Activated T-helper 1 cell treated with Interleukin-2 at 50 U/mL for 16 hours (primary cell): Measurements from ENCODE around the gene EML6.

Experiments used
- DNase-seq: peaks from one replicate; pipeline ENCODE4 v3.0.0-alpha.2; 2020; ENCODE audit warnings: low read depth

Gene EML6

GRCh38 chr2:54999182-54999581 is 275.7 kb downstream of the EML6 start:
- DNase-seq: no peak

- DNase-seq: no peak
Observed at GRCh38 chr2:55000341-55000740, 276.9 kb downstream of the EML6 start.

GRCh38 chr2:55001716-55002115 is 278.3 kb downstream of the EML6 start:
- no peak for DNase-seq

GRCh38 chr2:55003706-55004639 is 280.5 kb downstream of the EML6 start:
- DNase-seq: no peak

- DNase-seq: no peak
Observed at GRCh38 chr2:55006306-55006705, 282.8 kb downstream of the EML6 start.

GRCh38 chr2:55009277-55010060 is 286.0 kb downstream of the EML6 start:
- no peak for DNase-seq

GRCh38 chr2:55010149-55010591 is 286.7 kb downstream of the EML6 start:
- DNase-seq: peak; percentile 5

GRCh38 chr2:55010915-55011314 is 287.5 kb downstream of the EML6 start:
- no peak for DNase-seq

- no peak for DNase-seq
Observed at GRCh38 chr2:55011831-55012671, 288.6 kb downstream of the EML6 start.

GRCh38 chr2:55012672-55013484 is 289.4 kb downstream of the EML6 start:
- no peak for DNase-seq

- DNase-seq: no peak
Observed at GRCh38 chr2:55013936-55014335, 290.5 kb downstream of the EML6 start.

GRCh38 chr2:55014962-55015939 is 291.8 kb downstream of the EML6 start:
- DNase-seq: no peak

- no peak for DNase-seq
Observed at GRCh38 chr2:55017428-55017827, 294.0 kb downstream of the EML6 start.

- DNase-seq: no peak
Observed at GRCh38 chr2:55017880-55018279, 294.4 kb downstream of the EML6 start.

- no peak for DNase-seq
Observed at GRCh38 chr2:55018619-55019018, 295.2 kb downstream of the EML6 start.

- DNase-seq: no peak
Observed at GRCh38 chr2:55019526-55020258, 296.2 kb downstream of the EML6 start.
